H1 (cell line): ENCODE results near the gene OR2C1. TPM values are rescaled to one million over a fixed set of nuclear protein-coding genes. Genes with fewer than 3 reads are reported as not detected.

ENCODE experiments used
- CTCF ChIA-PET: fragments of 300-600 bp; sonication (Branson Sonifier 250); formaldehyde crosslinking; loops from one replicate; lab custom pipeline; 2021; ENCODE audit not compliant: partially characterized antibody; lab: Charles Lee
- POLR2A ChIA-PET: fragments of 300-600 bp; sonication (Branson Sonifier 250); formaldehyde crosslinking; loops from one replicate; lab custom pipeline; 2021; ENCODE audit warnings: inconsistent platforms; ENCODE audit not compliant: partially characterized antibody; lab: Charles Lee
- DNase-seq, 2 experiments: peaks; one replicate each; pipeline versions ENCODE4 v3.0.0 to v3.0.0-alpha.2; 2010 to 2022; ENCODE audit warnings: low spot score in 2 of 2, low read depth in 1 of 2, mixed read lengths in 1 of 2
- FAIRE-seq: peaks from 2 replicates; lab custom pipeline; 2011; peaks lifted over from hg19 to GRCh38; lab: Jason Lieb, UNC
- H2AFZ ChIP-seq: 2 replicates; pipeline ENCODE4 v1.8.1; 2012; ENCODE audit warnings: low read length, inconsistent platforms
- H2AK5ac ChIP-seq: 2 replicates; pipeline ENCODE4 v1.6.1; 2013; ENCODE audit warnings: low read depth, low read length
- H2BK120ac ChIP-seq: replicated peaks from 2 replicates; pipeline ENCODE3; 2013; ENCODE audit warnings: low read depth, low read length, inconsistent platforms
- H2BK12ac ChIP-seq: 2 replicates; pipeline ENCODE4 v1.6.1; 2013; ENCODE audit warnings: low read depth, low read length
- H2BK15ac ChIP-seq: 2 replicates; pipeline ENCODE4 v1.6.1; 2013; ENCODE audit warnings: low read length
- H2BK20ac ChIP-seq: 2 replicates; pipeline ENCODE4 v1.6.1; 2013; ENCODE audit warnings: low read length
- H2BK5ac ChIP-seq: 2 replicates; pipeline ENCODE4 v1.6.1; 2013; ENCODE audit warnings: low read depth, low read length
- H3K14ac ChIP-seq: 2 replicates; pipeline ENCODE4 v1.6.1; 2013; ENCODE audit warnings: inconsistent platforms; ENCODE audit not compliant: insufficient read length
- H3K18ac ChIP-seq: 2 replicates; pipeline ENCODE4 v1.6.1; 2013; ENCODE audit warnings: low read length; ENCODE audit errors: extremely low read depth
- H3K23ac ChIP-seq: 2 replicates; pipeline ENCODE4 v1.6.1; 2013; ENCODE audit warnings: inconsistent platforms; ENCODE audit not compliant: insufficient read length
- H3K23me2 ChIP-seq: 2 replicates; pipeline ENCODE4 v1.6.1; 2013; ENCODE audit warnings: low read depth, low read length
- H3K27ac ChIP-seq: 2 replicates; pipeline ENCODE4 v1.6.1; 2011; ENCODE audit warnings: low read depth, low read length, inconsistent platforms
- H3K27me3 ChIP-seq, 4 experiments: replicated peaks in 1 of 4; 1 replicate in 1 of 4; 2 replicates in 3 of 4; pipeline versions ENCODE4 v1.6.1 to v1.8.1; 2011 to 2013; ENCODE audit warnings: low read length in 3 of 4, mild to moderate bottlenecking in 3 of 4, inconsistent platforms in 2 of 4, mixed read lengths in 2 of 4, moderate library complexity in 1 of 4; ENCODE audit not compliant: control insufficient read depth in 3 of 4, insufficient read depth in 3 of 4; ENCODE audit errors: extremely low read depth in 1 of 4
- H3K36me3 ChIP-seq, 4 experiments: 2 replicates each; pipeline versions ENCODE4 v1.6.1 to v1.8.1; 2011 to 2013; ENCODE audit warnings: mild to moderate bottlenecking in 4 of 4, low read length in 3 of 4, moderate library complexity in 2 of 4, control low read depth in 1 of 4, inconsistent platforms in 1 of 4; ENCODE audit not compliant: insufficient read depth in 4 of 4, control insufficient read depth in 2 of 4
- H3K4ac ChIP-seq: replicated peaks from 2 replicates; pipeline ENCODE3; 2013; ENCODE audit warnings: low read length, low read depth, mixed read lengths, inconsistent platforms; ENCODE audit not compliant: insufficient read length
- H3K4me1 ChIP-seq, 4 experiments: replicated peaks in 1 of 4; 1 replicate in 1 of 4; 2 replicates in 3 of 4; pipeline versions ENCODE4 v1.6.1 to v1.8.1; 2011 to 2013; ENCODE audit warnings: low read length in 3 of 4, inconsistent platforms in 2 of 4, mixed read lengths in 1 of 4; ENCODE audit not compliant: insufficient read depth in 4 of 4, control insufficient read depth in 3 of 4
- H3K4me2 ChIP-seq, 2 experiments: 2 replicates each; pipeline versions ENCODE4 v1.6.1 to v1.8.1; 2011 to 2013; ENCODE audit warnings: low read depth in 2 of 2, low read length in 2 of 2, control low read depth in 1 of 2, inconsistent platforms in 1 of 2, mild to moderate bottlenecking in 1 of 2; ENCODE audit not compliant: insufficient read depth in 1 of 2
- H3K4me3 ChIP-seq, 4 experiments: fragments of 200-600, 300-600 bp in 1 of 4; sonication (generic), shearing (Covaris generic), sonication (Bioruptor Twin) in 1 of 4; 2 replicates each; pipeline versions ENCODE4 v1.5.1 to v1.8.1; 2011 to 2016; ENCODE audit warnings: low read length in 4 of 4, low read depth in 3 of 4, control low read depth in 2 of 4, inconsistent platforms in 2 of 4, mild to moderate bottlenecking in 2 of 4, mixed read lengths in 1 of 4, moderate library complexity in 1 of 4; ENCODE audit not compliant: insufficient read depth in 2 of 4; ENCODE audit errors: extremely low read depth in 1 of 4
- H3K56ac ChIP-seq: replicated peaks from 2 replicates; pipeline ENCODE3; 2013; ENCODE audit warnings: low read depth, mild to moderate bottlenecking, mixed read lengths, low read length, inconsistent platforms; ENCODE audit not compliant: insufficient read length
- H3K79me1 ChIP-seq: 2 replicates; pipeline ENCODE4 v1.6.1; 2013; ENCODE audit warnings: low read depth, low read length, control low read depth
- H3K79me2 ChIP-seq, 2 experiments: 2 replicates each; pipeline versions ENCODE4 v1.6.1 to v1.8.1; 2012 to 2013; ENCODE audit warnings: low read length in 2 of 2, mild to moderate bottlenecking in 2 of 2, inconsistent platforms in 1 of 2; ENCODE audit not compliant: insufficient read depth in 2 of 2, control insufficient read depth in 1 of 2
- H3K9ac ChIP-seq, 4 experiments: replicated peaks in 1 of 4; 1 replicate in 1 of 4; 2 replicates in 3 of 4; pipeline versions ENCODE4 v1.6.1 to v1.8.1; 2011 to 2013; ENCODE audit warnings: low read depth in 3 of 4, low read length in 3 of 4, control low read depth in 2 of 4, mild to moderate bottlenecking in 2 of 4, moderate library complexity in 2 of 4, inconsistent platforms in 1 of 4; ENCODE audit errors: extremely low read depth in 1 of 4
- H3K9me3 ChIP-seq, 2 experiments: 2 replicates each; pipeline versions ENCODE4 v1.6.1 to v1.8.1; 2012 to 2013; ENCODE audit warnings: mild to moderate bottlenecking in 2 of 2, moderate library complexity in 2 of 2, control low read depth in 1 of 2, inconsistent platforms in 1 of 2, low read depth in 1 of 2, low read length in 1 of 2, mixed read lengths in 1 of 2; ENCODE audit not compliant: insufficient read depth in 2 of 2
- H4K20me1 ChIP-seq, 2 experiments: replicated peaks in 1 of 2; 2 replicates each; pipeline versions ENCODE3 to v1.8.1; 2011 to 2013; ENCODE audit warnings: inconsistent platforms in 2 of 2, low read length in 2 of 2, mild to moderate bottlenecking in 1 of 2; ENCODE audit not compliant: insufficient read depth in 2 of 2, control insufficient read depth in 1 of 2
- H4K5ac ChIP-seq: 2 replicates; pipeline ENCODE4 v1.6.1; 2013; ENCODE audit warnings: low read length, low read depth, mixed read lengths, inconsistent platforms; ENCODE audit not compliant: insufficient read length
- H4K8ac ChIP-seq: 2 replicates; pipeline ENCODE4 v1.8.0; 2013; ENCODE audit warnings: mild to moderate bottlenecking, moderate library complexity, low read length, inconsistent platforms; ENCODE audit not compliant: insufficient read depth; ENCODE audit errors: extremely low read depth
- H4K91ac ChIP-seq: replicated peaks from 2 replicates; pipeline ENCODE3; 2013; ENCODE audit warnings: low read length, mixed read lengths, inconsistent platforms; ENCODE audit not compliant: insufficient read length
- KDM1A ChIP-seq: fragments of 200-600, 300-600 bp; sonication (generic); IDR thresholded peaks from 2 replicates; pipeline ENCODE4 v1.7.1; 2016; ENCODE audit warnings: mild to moderate bottlenecking, low read length, borderline replicate concordance
- NANOG ChIP-seq: IDR thresholded peaks from 2 replicates; pipeline ENCODE4 v1.6.1; 2011; ENCODE audit warnings: low read length, low read depth, mild to moderate bottlenecking, inconsistent platforms; ENCODE audit not compliant: insufficient read depth, poor library complexity, severe bottlenecking
- SIN3A ChIP-seq, 2 experiments: IDR thresholded peaks in 1 of 2; conservative IDR thresholded peaks in 1 of 2; 2 replicates each; pipeline ENCODE4 v1.6.1; 2011 to 2012; ENCODE audit warnings: low read length in 2 of 2, improper control_type of control experiment in 1 of 2, low read depth in 1 of 2, mild to moderate bottlenecking in 1 of 2
- SP4 ChIP-seq: IDR thresholded peaks from 2 replicates; pipeline ENCODE4 v1.6.1; 2012; ENCODE audit warnings: low read length, inconsistent platforms
- WGBS, 2 experiments: shearing (Covaris generic) in 1 of 2; methylation state at CpG; one replicate each; pipeline versions ENCODE4 v1.1.6 to v1.1.7; 2013 to 2015; ENCODE audit warnings: low lambda C conversion rate in 2 of 2, mixed read lengths in 2 of 2, inconsistent platforms in 1 of 2, low coverage in 1 of 2, missing lambda C conversion rate in 1 of 2; ENCODE audit not compliant: insufficient replicate concordance in 2 of 2, insufficient coverage in 1 of 2, insufficient read length in 1 of 2; ENCODE audit errors: extremely low coverage in 1 of 2, missing lambda C conversion rate in 1 of 2; 5-methylcytosine and 5-hydroxymethylcytosine counted together
- polyA plus RNA-seq, 7 experiments: library from polyadenylated mRNA; depleted of rRNA in 3 of 7; stranded (reverse) in 5 of 7; unstranded in 2 of 7; fragments of >200 nt in 5 of 7; fragments of 200-250 nt in 2 of 7; gene quantifications; 1 replicate in 5 of 7; 2 replicates in 1 of 7; 4 replicates in 1 of 7; pipeline versions ENCODE4 v1.2.1 to v1.2.3, GENCODE V29; 2011 to 2013; ENCODE audit warnings: missing spikeins in 2 of 7, mixed read lengths in 2 of 7
- total RNA-seq: library from RNA; stranded (reverse); fragmentation: NEBNext Ultra II Directional; extraction: Animal tissue kit (Norgen Biotek cat#: 25700); gene quantifications from 2 replicates; pipeline ENCODE4 v1.2.1, GENCODE V29; 2021

OR2C1 gene
- total and polyA plus RNA-seq, 2 of the 8 experiments (the other 6 are each of a cell fraction or from before 2014, with no cell fraction given) = not detected

DNA sequence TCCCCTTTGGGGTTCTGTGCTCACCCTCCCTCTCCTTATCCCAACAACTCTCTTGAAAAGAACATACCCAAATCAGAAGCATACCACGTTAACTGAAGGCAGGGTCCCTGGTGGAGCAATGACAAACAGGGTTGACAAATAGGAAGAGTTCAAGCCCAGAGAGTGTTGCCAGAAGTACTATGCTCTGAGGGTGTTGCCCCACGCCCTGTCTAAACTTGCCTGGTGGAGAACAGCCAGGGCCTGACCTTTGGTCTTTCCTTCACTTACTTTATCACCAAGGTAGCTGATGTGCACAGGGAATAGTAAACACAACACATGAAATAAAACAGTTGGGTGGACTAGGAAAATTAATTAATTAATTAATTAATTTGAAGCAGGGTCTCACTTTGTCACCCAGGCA is 27.0 kb upstream of the OR2C1 start:
- no peak overlapping the region for H2AK5ac ChIP-seq
- H3K4ac ChIP-seq = no peak overlapping the region
- no peaks in the 10 kb centered on the region for H3K79me2 ChIP-seq
- H4K5ac ChIP-seq = no peak overlapping the region
- no peaks in the 10 kb centered on the region for H3K27me3 ChIP-seq
- TF ChIP-seq SIN3A (conservative IDR thresholded peaks at IDR 0.05 in 1 of 2, IDR thresholded peaks at IDR 0.05 in 1 of 2; ENCODE audit: low read depth in 1 of 2, low read length in 2 of 2) (no peak), NANOG (no peak), KDM1A (no peak), SP4 (no peak)
- DNase-seq (no peak), FAIRE-seq (no peak)
- no peaks in the 10 kb centered on the region for H3K4me1 ChIP-seq
- no peaks in the 10 kb centered on the region for H3K36me3 ChIP-seq
- no peak overlapping the region for H2BK120ac ChIP-seq
- H2BK12ac ChIP-seq = no peak overlapping the region
- H3K56ac ChIP-seq = no peak overlapping the region
- CTCF ChIA-PET = no interaction called here
- no peak overlapping the region for H3K23ac ChIP-seq
- no peak overlapping the region for H2BK20ac ChIP-seq
- no peak overlapping the region for H2BK5ac ChIP-seq
- H3K9me3 ChIP-seq = peaks cover 20 to 44% of the 10 kb centered on the region in 2 experiments; a peak in 3 of 4 replicates
- no peak overlapping the region for H4K91ac ChIP-seq
- no peak overlapping the region for H4K8ac ChIP-seq
- no peak overlapping the region for H3K9ac ChIP-seq
- H4K20me1 ChIP-seq = no peaks in the 10 kb centered on the region
- H3K27ac ChIP-seq = no peak overlapping the region
- no peak overlapping the region for H2AFZ ChIP-seq
- POLR2A ChIA-PET = no interaction called here
- 0 out of 2 replicates have a peak, but pooled peaks cover 2% of the 10 kb centered on the region for H3K79me1 ChIP-seq
- no peak overlapping the region for H3K4me2 ChIP-seq
- no peak overlapping the region for H3K4me3 ChIP-seq
- WGBS, 2 experiments = 55% methylated on average over 2 of the region's 2 CpGs; no CpG with 5 or more reads in 1 of the 2 experiments
- H2BK15ac ChIP-seq = no peak overlapping the region
- H3K18ac ChIP-seq = no peak overlapping the region
- no peak overlapping the region for H3K14ac ChIP-seq
- no peaks in the 10 kb centered on the region for H3K23me2 ChIP-seq
